HG02759 (cell line): ENCODE results near the gene TMEM72.
A peak's percentile ranks its signal among the peaks of the same experiment; 100 is the strongest.
"Not testable (repeated sequence)": the region's sequence is repeated elsewhere in the genome, so short reads cannot be mapped to it uniquely, and the experiment has no call there.

Experiments used
- ATAC-seq: cut with Tn5 transposase; IDR thresholded peaks from one replicate; pipeline ENCODE4 v1.9.1; 2021; ENCODE audit warnings: mild to moderate bottlenecking, moderate library complexity; ENCODE audit not compliant: unreplicated experiment

TMEM72 gene

GRCh38 chr10:44911081-44911540, at the start of gene TMEM72:
Gene TMEM72 (plus strand): TSS chr10:44911337. CDS start chr10:44911513, 176 bp downstream.
- no peak for ATAC-seq

DNA sequence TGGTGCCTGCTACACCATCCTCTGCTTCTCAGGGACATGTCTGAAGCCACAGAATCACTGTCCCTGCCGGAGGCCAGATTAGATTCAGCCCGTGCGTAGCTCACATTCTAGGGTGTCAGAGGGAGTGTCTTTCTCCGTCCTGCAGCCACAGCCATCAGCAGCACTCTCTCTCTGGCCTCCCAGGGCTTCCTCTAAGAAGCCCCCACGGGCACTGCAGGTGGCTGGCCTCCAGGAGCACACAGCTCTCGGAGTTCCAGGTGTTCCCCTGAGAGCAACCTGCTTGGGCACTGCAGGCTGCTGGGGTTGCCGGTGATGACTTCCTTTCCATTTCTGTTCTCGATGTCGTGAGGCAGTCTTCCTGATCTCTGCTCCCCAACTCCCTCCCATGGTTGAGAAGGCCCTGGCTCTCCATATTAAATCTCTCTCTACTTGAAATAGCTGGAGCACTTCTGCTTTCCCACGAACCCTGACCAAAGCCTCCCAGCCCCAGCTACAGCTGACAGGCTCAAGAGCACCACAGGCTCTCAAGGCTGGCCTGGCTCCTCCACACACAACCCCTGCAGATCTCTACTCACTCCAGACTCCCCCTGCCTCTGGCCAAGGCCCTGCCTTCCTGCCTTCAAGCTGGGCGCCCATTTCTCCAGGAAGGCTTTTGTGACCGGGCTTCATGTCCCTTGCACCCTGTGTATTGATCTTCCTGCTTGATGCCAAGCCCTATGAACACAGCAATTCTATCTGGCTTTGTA, 49.0 kb upstream of the TMEM72 start:
- ATAC-seq = no peak

DNA sequence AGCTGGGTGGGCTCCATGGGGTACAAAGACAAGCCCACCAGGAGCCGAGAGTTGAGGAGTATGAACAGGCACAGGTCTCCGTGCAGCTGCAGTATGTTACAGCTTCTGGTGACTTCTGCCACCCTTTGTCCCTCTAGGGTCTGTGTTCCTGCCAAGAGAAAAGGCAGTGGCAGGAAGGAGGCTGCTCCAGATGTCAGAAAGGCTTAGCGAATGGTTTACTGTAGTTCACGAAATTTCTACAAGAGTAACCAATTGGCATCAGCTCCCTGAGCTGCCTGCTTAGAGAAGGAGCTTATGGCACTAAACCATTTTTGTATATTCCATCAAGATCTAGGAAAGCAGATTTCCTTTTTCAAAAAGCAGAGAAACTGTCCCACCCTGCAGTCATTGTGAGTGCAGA, 48.2 kb upstream of the TMEM72 start:
- ATAC-seq = no peak

- no peak for ATAC-seq
These were observed 47.6 kb upstream of the TMEM72 start for GRCh38 chr10:44863344-44864047.

- ATAC-seq = no peak
These were observed 47.1 kb upstream of the TMEM72 start for GRCh38 chr10:44864051-44864450.

GRCh38 chr10:44864637-44865288, 46.4 kb upstream of the TMEM72 start:
- peak; percentile 96 for ATAC-seq

DNA sequence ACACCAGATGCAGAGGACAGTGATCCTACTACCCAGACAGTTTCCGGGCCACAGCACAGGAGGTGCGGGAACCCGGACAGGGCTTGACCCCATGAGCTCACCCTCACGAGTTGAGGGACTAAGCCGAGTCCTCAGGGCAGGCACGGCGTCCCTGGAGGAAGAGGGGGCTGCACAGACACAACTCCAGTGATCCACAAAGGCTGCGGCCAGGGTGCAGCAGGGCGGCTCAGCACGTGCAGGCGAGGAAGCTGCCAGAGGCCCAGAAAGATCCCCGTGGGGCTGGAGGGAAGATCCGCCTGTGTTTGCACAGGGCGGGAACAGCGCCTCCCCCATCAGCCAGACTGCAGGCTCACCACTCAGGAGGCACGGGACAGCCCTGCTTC, 45.9 kb upstream of the TMEM72 start:
- no peak for ATAC-seq

- ATAC-seq = not testable (repeated sequence)
These were observed 44.8 kb upstream of the TMEM72 start for GRCh38 chr10:44866367-44866766.

- ATAC-seq = no peak
These were observed 41.1 kb upstream of the TMEM72 start for GRCh38 chr10:44870031-44870430.

GRCh38 chr10:44873160-44873559, 38.0 kb upstream of the TMEM72 start:
- no peak for ATAC-seq

DNA sequence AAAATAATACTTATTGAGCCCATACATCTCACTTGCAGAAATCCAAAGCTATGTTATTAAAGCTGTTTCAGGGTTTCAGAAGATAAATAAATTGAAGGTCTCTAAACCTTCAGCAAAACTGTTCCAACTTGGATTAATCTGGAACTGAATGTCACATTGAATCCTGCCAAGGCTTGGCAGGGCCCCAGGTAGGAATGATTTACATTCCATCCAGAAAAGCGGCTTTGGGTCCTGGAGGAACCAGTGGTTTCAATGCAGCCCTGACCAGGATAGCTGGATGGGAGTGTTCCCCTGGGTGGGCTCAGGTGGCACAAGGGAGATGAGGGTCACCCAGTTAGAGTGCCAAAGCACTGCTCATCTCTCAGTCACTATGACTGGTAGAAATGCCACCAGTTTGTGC, 37.0 kb upstream of the TMEM72 start:
- ATAC-seq = no peak

DNA sequence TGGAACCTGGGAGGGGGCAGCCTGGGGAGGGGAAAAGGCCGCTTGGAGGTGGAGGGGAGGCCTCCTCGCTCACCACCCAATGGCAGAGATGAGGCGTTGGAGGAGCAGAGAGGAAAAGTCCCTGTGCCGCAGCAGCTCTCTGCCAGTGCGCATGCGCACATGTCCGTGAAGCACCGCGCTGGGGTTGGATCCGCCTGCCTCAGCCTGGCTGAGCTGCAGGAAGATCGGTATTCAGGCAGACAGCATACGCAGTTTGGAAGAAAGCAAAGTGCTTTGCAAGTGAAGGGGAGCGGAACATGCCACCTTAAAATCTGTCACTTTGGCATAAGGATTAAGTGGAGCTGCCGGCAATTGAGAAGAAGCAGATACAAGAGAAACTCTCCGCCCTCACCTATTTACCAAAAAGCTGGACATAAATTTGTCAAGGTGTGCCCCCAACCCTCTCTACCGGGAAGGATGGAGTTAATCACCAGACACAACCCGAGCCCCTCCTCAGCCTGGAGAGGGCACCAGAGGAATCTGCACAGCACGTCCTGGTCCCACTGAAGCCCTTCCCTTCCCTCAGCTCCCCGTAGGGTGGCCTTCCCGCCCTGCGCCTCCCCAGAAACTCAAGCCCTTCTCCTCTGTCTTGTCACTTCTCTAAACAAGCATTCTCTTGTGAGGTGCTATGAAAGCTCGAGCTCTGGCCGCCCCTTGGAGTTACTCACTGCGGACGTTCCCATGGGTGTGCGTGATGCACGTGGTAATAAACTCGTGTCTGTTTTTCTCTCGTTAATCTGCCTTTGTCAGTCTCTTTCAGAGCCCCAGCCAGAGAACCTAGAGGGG, 32.2 kb upstream of the TMEM72 start:
- peak; percentile 94 for ATAC-seq

DNA sequence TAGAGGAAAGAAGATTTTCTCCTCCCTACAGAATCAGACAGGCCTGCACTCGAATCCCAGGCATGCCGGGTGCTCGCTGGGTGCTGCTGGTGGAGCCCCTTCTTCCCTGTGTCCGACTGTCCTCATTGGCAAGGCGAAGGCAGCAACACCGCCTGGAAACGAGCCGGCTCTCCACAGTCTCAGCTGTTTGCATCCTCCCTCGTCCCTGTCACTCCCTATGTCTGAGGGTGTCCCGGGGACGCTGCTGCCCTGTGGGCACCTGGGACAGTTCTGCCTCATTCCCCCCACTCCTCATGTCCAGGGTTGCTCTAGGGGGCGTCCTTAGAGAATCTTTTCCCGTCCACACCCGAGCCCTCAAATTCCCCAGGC, 31.6 kb upstream of the TMEM72 start:
- ATAC-seq = no peak

GRCh38 chr10:44880090-44880715, 30.9 kb upstream of the TMEM72 start:
- ATAC-seq = no peak

GRCh38 chr10:44881649-44882048, 29.5 kb upstream of the TMEM72 start:
- no peak for ATAC-seq

DNA sequence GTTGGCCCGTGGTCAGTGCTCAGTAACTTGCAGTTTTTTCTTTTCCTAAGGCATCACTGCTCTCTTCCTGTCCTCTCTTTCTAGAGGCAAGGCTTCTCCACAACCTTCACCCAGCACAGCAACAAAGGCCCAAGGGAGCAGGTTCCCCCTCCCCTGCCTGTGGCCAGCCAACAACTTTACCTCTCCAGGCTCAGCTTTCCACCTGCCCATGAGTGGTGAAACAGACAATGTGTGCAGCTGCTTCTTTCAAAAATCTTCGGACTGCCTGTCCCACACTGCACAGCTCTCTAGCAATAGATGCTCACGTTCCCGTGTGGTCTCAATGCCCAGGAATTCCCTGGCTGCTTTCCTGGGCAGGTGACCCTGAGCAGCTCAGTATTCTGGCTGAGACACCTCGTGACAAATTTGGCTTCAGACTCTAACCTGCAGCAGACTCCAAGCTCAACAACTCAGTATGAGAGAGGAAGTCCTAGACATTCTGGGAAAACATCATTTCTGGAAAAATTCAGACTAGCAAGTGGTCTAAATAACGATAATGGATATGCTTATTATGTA, 28.9 kb upstream of the TMEM72 start:
- no peak for ATAC-seq

DNA sequence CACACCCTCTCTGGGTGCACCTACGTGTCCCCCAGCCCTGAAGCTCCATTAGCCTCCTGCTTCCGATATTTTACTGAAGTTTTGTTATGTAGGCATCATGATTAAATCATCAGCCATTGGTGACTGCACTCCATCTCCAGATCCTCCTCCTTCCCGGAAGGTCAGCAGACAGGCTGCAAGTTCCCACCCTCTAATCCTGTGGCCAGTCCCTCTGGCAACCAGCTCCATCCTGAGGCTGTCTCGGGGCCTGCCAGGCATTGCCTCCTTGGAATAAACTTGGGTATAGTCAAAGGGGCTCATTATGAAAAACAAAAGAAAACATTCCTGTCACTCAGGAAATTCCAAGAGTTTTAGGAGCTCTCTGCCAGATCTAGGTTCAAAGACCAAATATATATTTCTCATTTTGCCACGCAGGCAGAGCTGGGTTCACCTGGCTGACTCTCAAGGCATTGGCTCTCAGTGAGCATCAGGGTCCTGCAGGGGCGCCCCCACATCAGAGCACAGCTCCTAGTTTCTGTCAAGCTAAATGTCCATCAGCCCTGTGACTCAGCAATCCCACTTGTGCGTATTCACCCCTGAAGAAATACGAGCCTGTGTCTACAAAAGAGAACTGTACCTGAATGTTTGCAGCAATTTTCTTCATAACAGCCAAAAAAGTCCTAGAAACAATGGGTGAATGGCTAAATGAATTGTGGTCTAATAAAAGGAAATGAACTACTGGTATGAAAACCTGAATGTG, 27.4 kb upstream of the TMEM72 start:
- ATAC-seq = no peak

DNA sequence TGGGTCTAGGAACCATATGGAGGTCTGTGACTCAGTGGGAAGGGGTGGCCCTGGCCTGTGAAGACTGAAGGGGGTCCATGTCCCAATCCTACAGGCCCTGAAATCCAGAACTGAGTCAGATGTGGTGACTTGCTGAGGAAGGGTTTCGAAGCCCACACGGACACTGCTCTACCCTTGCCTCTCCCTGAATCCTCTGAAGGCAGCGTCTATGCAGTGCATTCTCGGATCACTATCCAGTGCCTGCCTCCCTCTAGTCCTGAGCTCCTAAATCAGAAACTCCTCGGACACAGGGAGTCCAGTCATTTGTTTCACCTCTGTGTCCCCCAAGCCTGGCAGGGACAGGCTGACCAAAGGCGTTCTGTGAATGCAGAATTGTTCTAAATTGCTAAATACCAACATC, 25.4 kb upstream of the TMEM72 start:
- no peak for ATAC-seq

DNA sequence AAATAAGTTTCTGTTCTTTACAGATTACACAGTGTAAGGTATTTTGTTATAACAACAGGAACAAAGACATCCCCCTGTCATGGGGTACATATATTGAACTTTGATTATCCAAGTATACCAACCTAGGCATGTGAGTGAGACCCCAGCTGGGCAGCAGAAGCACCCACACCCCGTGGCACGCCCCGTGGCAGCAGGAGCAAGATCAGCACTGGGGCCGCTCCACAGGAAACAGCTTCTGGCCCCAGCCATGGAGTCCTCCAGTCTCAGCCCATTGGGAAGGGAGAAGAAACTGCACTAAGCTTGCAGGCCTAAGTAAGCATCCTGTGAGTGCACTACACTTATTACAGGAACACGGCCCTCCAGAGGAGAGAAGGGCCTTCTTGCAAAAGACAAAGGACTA, 24.2 kb upstream of the TMEM72 start:
- ATAC-seq = no peak

DNA sequence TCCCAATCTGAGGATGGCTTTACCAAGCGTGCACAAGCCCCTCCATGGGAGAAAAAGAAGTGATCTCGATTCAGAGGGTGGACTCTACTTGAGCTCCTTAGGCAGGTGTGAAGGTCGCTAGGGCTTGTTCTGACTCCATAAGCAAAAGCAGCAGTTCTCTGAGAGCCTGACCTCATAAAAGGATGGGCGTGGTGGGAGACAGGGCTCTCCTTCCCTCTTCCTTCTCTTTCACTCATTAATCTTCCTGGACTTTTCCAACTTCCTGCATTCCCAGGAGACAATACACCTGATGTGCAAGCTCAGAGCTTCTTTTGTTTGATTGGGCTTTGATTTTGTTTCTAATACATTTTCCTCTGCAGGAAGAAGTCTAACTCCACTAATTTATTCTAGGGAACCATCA, 22.3 kb upstream of the TMEM72 start:
- no peak for ATAC-seq
